GM19463 (cell line): ENCODE data around the gene UQCRC1.

Source experiments
- ATAC-seq: cut with Tn5 transposase; IDR thresholded peaks from one replicate; pipeline ENCODE4 v1.9.1; 2021; ENCODE audit warnings: mild to moderate bottlenecking, moderate library complexity; ENCODE audit not compliant: unreplicated experiment

The UQCRC1 gene

DNA sequence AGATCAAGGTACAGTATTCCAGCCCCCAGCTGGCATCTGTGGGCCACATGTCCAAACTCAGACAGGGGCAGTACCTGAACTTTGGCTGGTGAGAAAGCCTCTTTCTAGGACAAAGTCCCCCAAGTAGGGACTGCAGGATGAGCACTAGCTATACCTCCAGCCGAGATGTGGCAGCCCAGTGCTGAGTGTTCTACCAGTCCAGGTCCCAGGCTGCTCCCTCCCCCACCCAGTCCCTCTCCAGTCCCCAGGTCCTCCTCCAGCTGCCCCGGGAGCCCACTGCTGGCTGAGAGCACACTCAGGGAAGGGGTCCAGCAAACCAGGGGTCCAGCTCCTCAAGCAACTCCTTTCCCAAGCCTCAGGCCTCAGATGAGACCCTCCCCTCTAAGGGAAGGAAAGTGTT, 24.3 kb upstream of the UQCRC1 start:
- ATAC-seq = no peak

- ATAC-seq = no peak
Measured at GRCh38 chr3:48633256-48633655, 23.8 kb upstream of the UQCRC1 start.

DNA sequence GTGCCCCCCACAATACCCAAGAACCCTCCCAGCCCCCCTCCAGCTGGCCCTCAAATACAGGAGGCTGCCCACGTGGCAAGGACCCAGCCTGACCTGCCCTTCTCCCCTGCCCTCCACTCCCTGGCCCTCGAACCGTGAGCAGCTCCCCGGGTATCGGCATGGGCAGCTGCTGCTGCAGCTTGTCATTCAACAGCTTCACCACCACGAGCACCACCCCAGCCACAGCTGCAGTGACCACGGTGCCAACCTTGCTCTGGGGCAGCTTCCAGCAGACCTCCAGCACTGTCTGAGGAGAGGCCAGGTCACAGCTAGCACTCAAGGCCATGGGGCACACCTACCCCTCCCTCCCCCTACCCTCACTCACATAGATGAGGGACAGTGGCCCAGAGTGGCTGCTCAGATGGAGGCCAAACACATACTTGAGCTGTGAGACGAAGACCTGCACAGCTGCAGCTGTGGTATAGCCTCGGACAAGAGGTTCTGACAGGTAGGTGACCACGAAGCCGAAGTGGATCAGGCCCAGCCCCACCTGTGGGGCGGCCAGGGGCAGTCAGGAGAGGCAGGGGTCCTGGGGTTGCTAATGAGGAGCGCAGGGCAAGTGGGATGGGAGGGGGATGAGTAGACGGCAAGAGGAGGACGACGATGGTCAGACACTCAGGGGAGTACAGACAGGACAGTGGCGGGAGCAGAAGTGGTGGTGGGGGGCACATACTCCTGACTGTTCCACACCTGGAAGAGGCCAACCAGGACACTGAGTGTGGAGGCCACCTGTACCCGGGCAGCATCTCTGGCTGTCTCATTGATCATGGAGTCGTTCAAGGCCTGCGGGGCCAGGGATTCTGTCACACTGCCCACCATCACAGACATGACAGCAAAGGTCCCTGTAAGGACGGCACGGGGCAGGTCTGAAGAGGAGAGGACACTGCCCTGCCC, 22.3 kb upstream of the UQCRC1 start:
- ATAC-seq = no peak

GRCh38 chr3:48630833-48631232, 21.4 kb upstream of the UQCRC1 start:
- ATAC-seq = no peak

- ATAC-seq = no peak
Measured at GRCh38 chr3:48630407-48630806, 21.0 kb upstream of the UQCRC1 start.

- no peak for ATAC-seq
Measured at GRCh38 chr3:48629894-48630293, 20.4 kb upstream of the UQCRC1 start.

DNA sequence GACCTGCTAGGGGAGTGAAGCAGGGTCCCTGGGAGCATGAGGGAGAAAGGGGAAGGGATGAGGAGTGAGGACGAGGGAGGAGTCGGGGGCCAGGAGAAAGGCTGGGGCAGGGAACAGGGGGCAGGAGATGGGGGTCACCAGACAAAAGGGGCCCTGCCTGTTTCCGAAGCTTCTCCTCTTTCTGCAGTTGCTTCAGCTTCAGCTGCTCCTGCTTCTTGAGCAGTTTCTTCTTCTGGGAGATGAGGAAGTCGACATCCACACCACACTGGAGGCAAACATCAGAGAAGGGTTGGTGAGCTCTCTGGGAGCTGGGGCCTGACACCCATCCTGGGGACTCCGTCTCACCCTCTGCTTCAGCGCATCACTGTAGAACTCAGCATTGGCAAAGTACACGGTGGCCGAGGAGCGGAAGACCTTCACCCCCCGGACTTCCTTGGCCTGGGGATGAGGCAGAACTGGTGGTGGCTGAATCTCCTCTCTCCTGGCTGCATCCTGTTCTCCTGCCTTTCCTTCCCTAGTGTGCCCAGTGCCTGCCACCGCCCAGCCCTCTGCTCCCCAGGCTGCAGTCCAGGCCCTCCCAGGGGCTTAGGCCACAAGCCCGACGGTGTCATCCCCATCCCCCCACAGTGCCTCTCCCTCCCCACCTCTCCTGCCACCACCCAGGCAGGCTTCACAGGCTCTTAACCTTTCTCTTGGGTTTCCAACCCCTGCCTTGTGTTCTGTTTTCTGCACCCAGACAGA, 19.0 kb upstream of the UQCRC1 start:
- no peak for ATAC-seq

- ATAC-seq = no peak
Measured at GRCh38 chr3:48625600-48625999, 16.2 kb upstream of the UQCRC1 start.

GRCh38 chr3:48624767-48625166, 15.3 kb upstream of the UQCRC1 start:
- ATAC-seq = no peak

- ATAC-seq = no peak
Measured at GRCh38 chr3:48623851-48624547, 14.6 kb upstream of the UQCRC1 start.

DNA sequence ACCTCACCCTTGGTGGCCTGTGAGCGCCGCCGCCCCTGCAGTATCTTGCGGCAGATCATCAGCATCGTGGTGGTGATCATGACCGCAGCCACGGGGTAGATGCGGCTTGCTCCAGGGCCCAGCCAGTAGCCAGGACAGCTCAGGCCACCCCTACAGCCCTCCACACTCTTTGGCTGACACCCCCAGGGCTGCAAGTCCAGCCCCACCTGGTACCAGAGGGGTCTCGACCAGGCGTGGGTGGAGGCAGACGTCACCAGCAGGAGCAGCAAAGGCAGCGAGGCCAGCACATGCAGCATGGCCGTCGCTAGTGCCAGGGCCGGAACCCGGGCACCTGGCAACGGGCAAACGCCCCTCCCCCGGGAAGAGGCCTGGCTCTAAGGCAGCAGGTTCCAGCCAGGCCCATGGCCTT, 12.0 kb upstream of the UQCRC1 start, which contains the start of gene TMEM89:
Gene TMEM89, minus strand, starts transcription at position 309 of the 409 bp plus-strand sequence. Its CDS starts 13 bp downstream, at position 296.
- no peak for ATAC-seq

GRCh38 chr3:48619541-48620524, 10.4 kb upstream of the UQCRC1 start:
- no peak for ATAC-seq

- no peak for ATAC-seq
Measured at GRCh38 chr3:48617559-48617958, 8.1 kb upstream of the UQCRC1 start.

DNA sequence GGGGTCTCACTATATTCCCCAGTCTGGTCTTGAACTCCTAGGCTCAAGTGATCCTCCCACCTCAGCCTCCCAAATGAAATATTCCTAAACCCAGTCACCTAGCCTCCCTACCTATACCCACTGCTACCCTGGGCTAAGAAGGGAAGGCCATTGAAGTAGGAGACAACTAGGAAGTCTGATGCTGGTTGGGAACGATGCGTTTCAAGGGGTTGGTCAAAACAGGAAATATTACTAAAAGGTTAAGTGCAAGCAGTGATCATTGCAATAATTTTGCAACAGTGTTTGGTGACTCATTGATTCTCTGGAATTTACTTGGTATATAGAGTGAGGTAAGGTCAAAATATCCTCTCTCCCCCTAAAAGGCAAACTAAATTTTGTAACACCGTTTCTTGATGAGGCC, 4.6 kb upstream of the UQCRC1 start:
- ATAC-seq = no peak

GRCh38 chr3:48612309-48612708, 2.9 kb upstream of the UQCRC1 start:
- ATAC-seq = no peak

DNA sequence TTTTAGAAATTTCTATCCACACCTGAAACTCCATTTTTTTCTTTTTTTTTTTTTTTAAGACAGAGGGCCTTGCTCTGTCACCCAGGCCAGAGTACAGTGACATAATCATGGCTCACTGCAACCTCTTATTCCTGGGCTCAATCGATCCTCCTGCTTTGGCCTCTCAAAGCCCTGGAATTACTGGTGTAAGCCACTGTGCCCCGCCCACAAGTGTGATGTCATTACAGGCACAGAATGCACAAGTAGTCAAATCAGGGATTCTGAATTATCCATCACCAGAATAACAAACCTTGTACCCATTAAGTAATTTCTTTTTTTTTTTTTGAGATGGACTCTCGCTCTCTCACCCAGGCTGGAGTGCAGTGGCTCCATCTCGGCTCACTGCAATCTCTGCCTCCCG, 1.9 kb downstream of the UQCRC1 start:
- no peak for ATAC-seq

GRCh38 chr3:48601622-48601994, 7.8 kb downstream of the UQCRC1 start:
- no peak for ATAC-seq

GRCh38 chr3:48600711-48601621, 8.5 kb downstream of the UQCRC1 start:
- no peak for ATAC-seq
